Muscle of arm (tissue), 12 donors: ENCODE data around the gene MYLK. TPM values are rescaled to one million over a fixed set of nuclear protein-coding genes. Genes with fewer than 3 reads are reported as not detected.

Experiments
- polyA plus RNA-seq, 12 donors: library from polyadenylated mRNA; unstranded; fragments of 120-200 nt; gene quantifications; one replicate each; pipeline ENCODE4 v1.2.1, GENCODE V29; 2013; ENCODE audit not compliant: insufficient read length in 12 of 12

Gene MYLK
- polyA plus RNA-seq, 12 donors: 15.4 to 109 (median 22.5) TPM; not detected in 1

Other genes starting within 250 kb of the MYLK start
- 100 to 1,000 TPM in 1 of 12 donors, 10 to 100 TPM in 10, not detected in 1; 28.1 to 126 (median 55.9) TPM for gene CCDC14, start 76.9 kb upstream of the MYLK start, polyA plus RNA-seq
- gene ROPN1, start 107.8 kb upstream of the MYLK start, polyA plus RNA-seq: under 1 TPM in 4 of 12 donors, not detected in 8; 0.11 to 0.21 (median 0.13) TPM
- 10 to 100 TPM in 4 of 12 donors, 1 to 10 TPM in 7, not detected in 1; 5.3 to 23.6 (median 9.7) TPM for gene KALRN, start 149.0 kb upstream of the MYLK start, polyA plus RNA-seq